Measurements from ENCODE around the gene TMEM97. TPM values are rescaled to one million over a fixed set of nuclear protein-coding genes. Genes with fewer than 3 reads are reported as not detected.

Gene TMEM97
- polyA plus RNA-seq, 1 donor from 2014 or later = 16.9 TPM

GRCh38 chr17:28280826-28281225 lies 38.2 kb upstream of the TMEM97 start:
- Histone ChIP-seq H3K9me3 (ENCODE audit: low read length) (no peaks in the 10 kb centered on the region), H3K9ac (ENCODE audit: low read length) (no peak overlapping the region), H3K9me2 (ENCODE audit: insufficient read depth, low read length) (no peaks in the 10 kb centered on the region), H4K20me1 (ENCODE audit: insufficient read depth) (no peaks in the 10 kb centered on the region), H3K79me2 (replicated peaks; ENCODE audit: insufficient read depth, low read length) (no peaks in the 10 kb centered on the region), H3K36me3 (ENCODE audit: insufficient read depth, low read length) (no peaks in the 10 kb centered on the region), H3K4me3 (ENCODE audit: low read length) (no peak overlapping the region), H3K27me3 (ENCODE audit: insufficient read depth, low read depth, low read length) (no peaks in the 10 kb centered on the region), H3F3A (ENCODE audit: insufficient read depth, low read length, poor library complexity, severe bottlenecking) (no peaks in the 10 kb centered on the region), H3K4me2 (ENCODE audit: low read length) (no peak overlapping the region), H3K27ac (ENCODE audit: low read length) (no peak overlapping the region), H2AFZ (ENCODE audit: low read depth, low read length) (no peak overlapping the region)
- no peak for TF ChIP-seq POLR2AphosphoS5 (IDR thresholded peaks at IDR 0.05)
- TF ChIP-seq REST (IDR thresholded peaks at IDR 0.05; ENCODE audit: borderline replicate concordance) = no peak
- TF ChIP-seq MXI1 (conservative IDR thresholded peaks at IDR 0.05; ENCODE audit: poor library complexity, severe bottlenecking) = no peak
- no peak for TF ChIP-seq SMC3 (conservative IDR thresholded peaks at IDR 0.05; ENCODE audit: poor library complexity)
- no peak for TF ChIP-seq EZH2 (IDR thresholded peaks at IDR 0.05; ENCODE audit: borderline replicate concordance, insufficient read depth, low read length, poor library complexity, severe bottlenecking)
- TF ChIP-seq EP300 (conservative IDR thresholded peaks at IDR 0.05; ENCODE audit: poor library complexity, severe bottlenecking) = no peak
- TF ChIP-seq TAF1 (IDR thresholded peaks at IDR 0.05; ENCODE audit: low read depth) = no peak
- no peak for TF ChIP-seq CTCF (IDR thresholded peaks at IDR 0.05; ENCODE audit: poor library complexity, severe bottlenecking)
- no peak for TF ChIP-seq RAD21 (conservative IDR thresholded peaks at IDR 0.05)

GRCh38 chr17:28282596-28282995 lies 36.4 kb upstream of the TMEM97 start:
- no peak overlapping the region for H2AFZ ChIP-seq (ENCODE audit: low read depth, low read length)
- H3K36me3 ChIP-seq (ENCODE audit: insufficient read depth, low read length) = no peaks in the 10 kb centered on the region
- H3F3A ChIP-seq (ENCODE audit: insufficient read depth, low read length, poor library complexity, severe bottlenecking) = no peaks in the 10 kb centered on the region
- H3K27ac ChIP-seq (ENCODE audit: low read length) = no peak overlapping the region
- no peak overlapping the region for H3K4me3 ChIP-seq (ENCODE audit: low read length)
- H3K9me2 ChIP-seq (ENCODE audit: insufficient read depth, low read length) = no peaks in the 10 kb centered on the region
- H3K27me3 ChIP-seq (ENCODE audit: insufficient read depth, low read depth, low read length) = no peaks in the 10 kb centered on the region
- no peaks in the 10 kb centered on the region for H3K79me2 ChIP-seq (replicated peaks; ENCODE audit: insufficient read depth, low read length)
- TF ChIP-seq CTCF (IDR thresholded peaks at IDR 0.05; ENCODE audit: poor library complexity, severe bottlenecking) (no peak), MXI1 (conservative IDR thresholded peaks at IDR 0.05; ENCODE audit: poor library complexity, severe bottlenecking) (no peak), POLR2AphosphoS5 (IDR thresholded peaks at IDR 0.05) (no peak), RAD21 (conservative IDR thresholded peaks at IDR 0.05) (no peak), EP300 (conservative IDR thresholded peaks at IDR 0.05; ENCODE audit: poor library complexity, severe bottlenecking) (no peak), REST (IDR thresholded peaks at IDR 0.05; ENCODE audit: borderline replicate concordance) (no peak), TAF1 (IDR thresholded peaks at IDR 0.05; ENCODE audit: low read depth) (no peak)
- H3K9me3 ChIP-seq (ENCODE audit: low read length) = no peaks in the 10 kb centered on the region
- no peak overlapping the region for H3K4me2 ChIP-seq (ENCODE audit: low read length)
- no peak overlapping the region for H3K9ac ChIP-seq (ENCODE audit: low read length)
- H4K20me1 ChIP-seq (ENCODE audit: insufficient read depth) = no peaks in the 10 kb centered on the region

All from neural cell (in vitro differentiated cells).